Left cardiac atrium (tissue), 4 donors: ENCODE results near the gene HSPB2. TPM values are rescaled to one million over a fixed set of nuclear protein-coding genes. Genes with fewer than 3 reads are reported as not detected.

Experiments
- ATAC-seq, 2 donors: fragments of 200-7000 bp; cut with Tn5 transposase; one replicate each; pipeline ENCODE4 v1.9.1; 2020; ENCODE audit warnings: mild to moderate bottlenecking in 2 of 2, moderate library complexity in 2 of 2
- DNase-seq: peaks from one replicate; pipeline ENCODE4 v3.0.0-alpha.2; 2020
- intact Hi-C, 2 donors: fragments of 100-400 bp; cut with DNase I; formaldehyde crosslinking; loops; one replicate each; pipeline versions ENCODE4 v1.14.1 to v1.15.1; 2022 to 2023
- total RNA-seq, 2 donors: library from RNA; stranded (reverse); fragmentation: NEBNext Ultra II Directional; extraction: Animal tissue kit (Norgen Biotek cat#: 25700); gene quantifications; one replicate each; pipeline ENCODE4 v1.2.1, GENCODE V29; 2021
- donor health status: DM: no; HTN: yes; CAD: no.
- donor health status: DM: no; HTN: yes; CAD: no; lungs with severe emphysema.
- donor health status: DM: yes; HTN: yes; CAD: no.
- donor health status: Dilated cardiomyopathy.

HSPB2 gene
- total RNA-seq, 2 donors from 2014 or later, result 37.3 to 49.6 TPM

DNA sequence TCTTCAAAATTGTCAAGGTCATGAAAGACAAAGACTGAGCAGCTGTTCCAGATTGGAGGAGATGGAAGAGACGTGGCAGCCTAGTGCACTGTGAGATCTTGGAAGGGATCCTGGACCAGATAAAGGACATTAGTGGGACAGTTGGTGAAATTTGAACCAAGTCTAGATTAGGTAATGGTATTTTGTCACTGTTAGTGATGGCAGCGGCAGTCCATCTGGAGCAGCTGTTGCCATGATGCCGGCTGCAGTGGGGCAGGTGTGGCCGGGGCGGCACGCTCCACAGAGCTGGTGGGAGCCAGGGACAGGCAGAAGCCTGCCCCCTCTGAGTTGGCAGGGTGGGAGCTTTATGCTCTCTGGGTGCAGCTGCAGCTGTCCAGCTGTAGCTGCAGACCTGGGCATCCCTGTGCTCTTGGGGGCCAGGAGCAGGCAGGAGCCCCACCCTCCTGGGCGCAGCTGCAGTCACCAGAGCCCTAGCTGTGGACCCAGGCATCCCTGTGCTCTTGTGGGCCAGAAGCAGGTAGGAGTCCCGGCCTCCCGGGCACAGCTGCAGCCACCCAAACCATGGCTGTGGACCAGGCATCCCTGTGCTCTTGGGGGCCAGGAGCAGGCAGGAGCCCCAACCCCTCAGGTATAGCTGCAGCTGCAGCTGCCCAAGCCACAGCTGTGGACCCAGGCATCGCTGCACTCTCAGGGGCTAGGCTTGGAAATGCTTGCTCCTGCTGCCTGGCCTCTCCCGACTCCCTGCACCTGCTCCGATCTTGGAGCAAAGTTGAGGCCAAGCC, 45.3 kb downstream of the HSPB2 start:
- intact Hi-C loops, result no loop called here
- no peak for DNase-seq
- peak; percentile 60 to 72 for ATAC-seq

DNA sequence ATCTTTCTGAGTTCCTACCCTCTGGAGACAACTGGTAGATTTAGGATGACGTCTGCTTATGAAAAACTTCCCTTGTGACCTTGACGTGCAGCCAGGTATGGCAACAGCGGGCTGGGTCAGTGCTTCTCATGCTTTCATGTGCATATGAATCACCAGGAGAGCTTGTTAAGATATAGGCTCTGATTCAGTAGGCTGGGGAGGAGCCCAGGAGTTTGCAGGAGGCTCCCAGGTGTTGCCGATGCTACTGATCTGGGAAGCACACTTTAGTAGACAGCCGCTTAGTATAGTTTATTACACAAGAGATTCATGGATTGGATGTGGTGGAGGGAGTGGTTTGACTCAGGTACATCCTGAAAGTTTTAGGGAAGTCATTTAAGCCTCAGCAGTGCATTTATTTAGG, 48.4 kb downstream of the HSPB2 start:
- DNase-seq, result no peak
- ATAC-seq, result peak in 1 of 2 donors; percentile 66
- intact Hi-C loops, result no loop called here

DNA sequence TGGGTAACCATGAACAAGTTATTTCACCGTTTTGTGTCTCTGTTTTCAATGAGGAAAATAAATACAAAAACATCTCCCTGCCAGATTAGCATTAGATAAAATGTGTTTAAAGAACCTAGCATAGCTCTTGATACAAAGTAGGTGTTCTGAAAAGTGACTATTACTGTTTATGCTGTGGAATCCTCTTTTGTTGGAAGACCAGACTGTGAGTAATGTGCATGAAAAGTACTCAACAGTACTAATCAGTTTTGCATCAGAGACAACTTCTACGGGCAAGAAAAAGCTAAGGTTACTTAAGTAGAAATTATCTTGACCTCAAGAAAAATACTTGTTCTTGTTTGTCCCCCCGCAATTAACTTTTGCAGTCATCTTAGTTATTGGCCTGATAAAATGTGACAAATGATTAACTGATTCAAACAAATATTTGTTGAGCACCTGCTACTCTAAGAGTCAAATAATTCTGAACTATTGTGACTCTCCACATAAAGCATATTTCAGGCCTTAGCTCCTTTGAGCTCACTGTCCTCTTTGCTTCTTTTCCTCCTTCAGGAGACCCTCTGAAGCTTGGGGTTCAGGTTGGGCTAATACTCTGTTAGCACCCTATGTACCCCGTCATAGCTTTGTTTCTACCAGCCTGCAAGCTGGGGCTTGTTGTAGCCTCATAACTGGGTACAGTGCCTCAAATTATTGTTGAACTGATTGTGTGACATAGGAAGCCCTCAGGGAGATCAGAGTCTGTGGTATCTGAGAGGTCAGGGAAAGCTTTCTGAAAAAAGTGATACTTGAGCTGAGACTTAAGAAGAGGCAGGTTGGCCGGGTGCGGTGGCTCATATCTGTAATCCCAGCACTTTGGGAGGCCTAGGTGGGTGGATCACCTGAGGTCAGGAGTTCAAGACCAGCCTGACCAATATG, 49.1 kb downstream of the HSPB2 start:
- no peak for ATAC-seq
- DNase-seq, result no peak
- intact Hi-C loops, result no loop called here

Other genes starting within 250 kb of the HSPB2 start
- 10 to 100 TPM; 30.3 to 37.2 TPM for gene PPP2R1B, start 146.3 kb upstream of the HSPB2 start, total RNA-seq
- 100 to 1,000 TPM in 1 of 2 donors, 10 to 100 TPM in 1; 31.5 to 116 TPM for gene ALG9, start 41.2 kb upstream of the HSPB2 start, total RNA-seq
- gene FDXACB1, start 33.6 kb upstream of the HSPB2 start, total RNA-seq, result 1 to 10 TPM; 1.0 to 1.2 TPM
- 10 to 100 TPM; 17.1 to 22.2 TPM for gene CFAP68, start 33.2 kb upstream of the HSPB2 start, total RNA-seq
- 1,000 to 10,000 TPM; 4,044 to 4,265 TPM for gene CRYAB, start 964 bp upstream of the HSPB2 start, total RNA-seq
- 1 to 10 TPM; 1.6 to 3.3 TPM for gene C11orf52, start 6.2 kb downstream of the HSPB2 start, total RNA-seq
- 10 to 100 TPM; 19.5 to 28.1 TPM for gene DIXDC1, start 24.6 kb downstream of the HSPB2 start, total RNA-seq
- gene DLAT, start 112.7 kb downstream of the HSPB2 start, total RNA-seq, result 100 to 1,000 TPM in 1 of 2 donors, 10 to 100 TPM in 1; 98.7 to 130 TPM
- gene PIH1D2, start 161.3 kb downstream of the HSPB2 start, total RNA-seq, result 1 to 10 TPM in 1 of 2 donors, under 1 TPM in 1; 0.76 to 1.3 TPM
- gene NKAPD1, start 161.6 kb downstream of the HSPB2 start, total RNA-seq, result 10 to 100 TPM in 1 of 2 donors, 1 to 10 TPM in 1; 6.7 to 10.4 TPM
- gene TIMM8B, start 174.0 kb downstream of the HSPB2 start, total RNA-seq, result 100 to 1,000 TPM; 103 to 105 TPM
- 100 to 1,000 TPM; 158 to 166 TPM for gene SDHD, start 174.1 kb downstream of the HSPB2 start, total RNA-seq